GM23338 (cell line): ENCODE data around the gene SLC41A3.

Experiments
- POLR2AphosphoS5 ChIP-seq: IDR thresholded peaks from 2 replicates; pipeline ENCODE4 v1.6.1; 2016; ENCODE audit warnings: antibody characterized with exemption, low read depth
- TF ChIP-seq, protein P1 (sequence below), 2 experiments: fragments of 200-600 bp in 1 of 2; sonication (generic) in 1 of 2; conservative IDR thresholded peaks; 2 replicates each; pipeline versions ENCODE4 v1.5.1 to v1.6.1; 2016 to 2017; ENCODE audit warnings: antibody characterized with exemption in 2 of 2, low read depth in 2 of 2, mild to moderate bottlenecking in 2 of 2, moderate library complexity in 1 of 2

DNA sequence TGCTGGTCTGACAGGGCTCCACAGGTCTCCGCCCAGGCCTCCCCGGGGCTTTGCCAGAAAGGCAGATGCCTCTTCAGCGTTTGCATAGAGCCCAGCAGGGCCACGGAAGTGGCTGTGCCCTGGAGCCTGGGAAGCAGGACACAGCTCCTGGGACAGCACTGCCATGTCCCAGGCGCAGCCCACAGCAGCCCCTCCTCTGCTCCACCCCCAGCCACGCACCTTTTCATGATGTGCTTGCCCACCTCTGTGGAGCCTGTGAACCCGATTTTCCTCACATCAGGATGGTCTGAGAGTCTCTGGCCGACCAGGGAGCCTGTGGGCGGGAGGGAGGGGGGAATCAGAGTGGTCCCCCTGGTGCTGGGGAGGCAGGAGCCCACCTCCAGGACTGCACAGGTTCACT is 33.9 kb upstream of the SLC41A3 start:
- TF ChIP-seq, protein P1, sequence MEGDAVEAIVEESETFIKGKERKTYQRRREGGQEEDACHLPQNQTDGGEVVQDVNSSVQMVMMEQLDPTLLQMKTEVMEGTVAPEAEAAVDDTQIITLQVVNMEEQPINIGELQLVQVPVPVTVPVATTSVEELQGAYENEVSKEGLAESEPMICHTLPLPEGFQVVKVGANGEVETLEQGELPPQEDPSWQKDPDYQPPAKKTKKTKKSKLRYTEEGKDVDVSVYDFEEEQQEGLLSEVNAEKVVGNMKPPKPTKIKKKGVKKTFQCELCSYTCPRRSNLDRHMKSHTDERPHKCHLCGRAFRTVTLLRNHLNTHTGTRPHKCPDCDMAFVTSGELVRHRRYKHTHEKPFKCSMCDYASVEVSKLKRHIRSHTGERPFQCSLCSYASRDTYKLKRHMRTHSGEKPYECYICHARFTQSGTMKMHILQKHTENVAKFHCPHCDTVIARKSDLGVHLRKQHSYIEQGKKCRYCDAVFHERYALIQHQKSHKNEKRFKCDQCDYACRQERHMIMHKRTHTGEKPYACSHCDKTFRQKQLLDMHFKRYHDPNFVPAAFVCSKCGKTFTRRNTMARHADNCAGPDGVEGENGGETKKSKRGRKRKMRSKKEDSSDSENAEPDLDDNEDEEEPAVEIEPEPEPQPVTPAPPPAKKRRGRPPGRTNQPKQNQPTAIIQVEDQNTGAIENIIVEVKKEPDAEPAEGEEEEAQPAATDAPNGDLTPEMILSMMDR (conservative IDR thresholded peaks at IDR 0.05; ENCODE audit: low read depth in 2 of 2) = no peak
- no peak for TF ChIP-seq POLR2AphosphoS5
